PC-3 (cell line): Measurements from ENCODE around the gene PARVA. TPM values are rescaled to one million over a fixed set of nuclear protein-coding genes. Genes with fewer than 3 reads are reported as not detected.

Experiments used
- ATAC-seq: fragments of 200-7000 bp; cut with Tn5 transposase; 2 replicates; pipeline ENCODE4 v1.9.1; 2020; ENCODE audit warnings: mild to moderate bottlenecking, moderate library complexity
- BruUV-seq: library from RNA; stranded (reverse); fragments of 400-500 nt; replicated peaks from 2 replicates; lab custom pipeline; 2021; lab: Mats Ljungman, UMichigan
- CTCF ChIA-PET: fragments of 300-600 bp; sonication (Branson Sonifier 250); formaldehyde crosslinking; loops from one replicate; lab custom pipeline; 2022; ENCODE audit warnings: antibody characterized with exemption; lab: Charles Lee
- POLR2A ChIA-PET: fragments of 300-600 bp; sonication (Branson Sonifier 250); formaldehyde crosslinking; loops from one replicate; lab custom pipeline; 2022; ENCODE audit warnings: antibody characterized with exemption; ENCODE audit not compliant: unreplicated experiment; lab: Charles Lee
- DNase-seq: peaks from one replicate; pipeline ENCODE4 v3.0.0-alpha.2; 2015
- H2AFZ ChIP-seq: fragments of 300-600 bp; sonication (generic); 2 replicates; pipeline ENCODE4 v1.6.0; 2016; ENCODE audit warnings: antibody characterized with exemption, low read length
- H3F3A ChIP-seq: fragments of 300-600 bp; sonication (generic); one replicate; pipeline ENCODE4 v1.6.0; 2017; ENCODE audit warnings: antibody characterized with exemption, low read length, control low read depth, mild to moderate bottlenecking; ENCODE audit not compliant: unreplicated experiment
- H3K27ac ChIP-seq: fragments of 300-600 bp; sonication (generic); 2 replicates; pipeline ENCODE4 v1.5.1; 2016; ENCODE audit warnings: mild to moderate bottlenecking, low read length
- H3K27me3 ChIP-seq: fragments of 300-600 bp; sonication (generic); 2 replicates; pipeline ENCODE4 v1.6.1; 2016; ENCODE audit warnings: low read length, mixed read lengths
- H3K36me3 ChIP-seq: fragments of 300-600 bp; sonication (generic); 2 replicates; pipeline ENCODE4 v1.6.1; 2016; ENCODE audit warnings: low read depth, mixed run types, low read length, mixed read lengths
- H3K4me1 ChIP-seq: fragments of 300-600 bp; sonication (generic); 2 replicates; pipeline ENCODE4 v1.5.1; 2016; ENCODE audit warnings: low read length; ENCODE audit not compliant: insufficient read depth
- H3K4me2 ChIP-seq: fragments of 300-600 bp; sonication (generic); 2 replicates; pipeline ENCODE4 v1.6.0; 2016; ENCODE audit warnings: low read length
- H3K4me3 ChIP-seq: fragments of 300-600 bp; sonication (generic); 2 replicates; pipeline ENCODE4 v1.5.1; 2016; ENCODE audit warnings: mild to moderate bottlenecking, low read length, mixed read lengths
- H3K79me2 ChIP-seq: fragments of 300-600 bp; sonication (generic); 2 replicates; pipeline ENCODE4 v1.6.1; 2017; ENCODE audit warnings: low read length, mixed read lengths
- H3K9ac ChIP-seq: fragments of 300-600 bp; sonication (generic); 2 replicates; pipeline ENCODE4 v1.6.0; 2016; ENCODE audit warnings: mild to moderate bottlenecking, low read length
- H3K9me2 ChIP-seq: fragments of 300-600 bp; sonication (generic); replicated peaks from 2 replicates; pipeline ENCODE4 v1.6.1; 2016; ENCODE audit warnings: mixed run types, low read length, mixed read lengths
- H3K9me3 ChIP-seq: fragments of 300-600 bp; sonication (generic); 2 replicates; pipeline ENCODE4 v1.6.1; 2016; ENCODE audit warnings: low read length, mixed read lengths
- H4K20me1 ChIP-seq: fragments of 300-600 bp; sonication (generic); 2 replicates; pipeline ENCODE4 v1.6.1; 2016; ENCODE audit warnings: low read length, mixed read lengths
- EZH2 ChIP-seq: fragments of 300-600 bp; sonication (generic); IDR thresholded peaks from one replicate; pipeline ENCODE4 v1.6.1; 2017; ENCODE audit warnings: antibody characterized with exemption, mild to moderate bottlenecking, low read length; ENCODE audit not compliant: unreplicated experiment
- EZH2phosphoT487 ChIP-seq: fragments of 300-600 bp; sonication (generic); IDR thresholded peaks from 2 replicates; pipeline ENCODE4 v1.6.1; 2018; ENCODE audit warnings: mild to moderate bottlenecking, antibody characterized with exemption, low read length, borderline replicate concordance
- intact Hi-C: fragments of 100-400 bp; cut with micrococcal nuclease; formaldehyde crosslinking; loops from 2 replicates; pipeline ENCODE4 v1.9.0; 2023
- total RNA-seq: library from RNA; depleted of rRNA; stranded (reverse); fragments of >200 nt; gene quantifications from 2 replicates; pipeline ENCODE4 v1.2.3, GENCODE V29; 2014
- TF ChIP-seq, protein P1 (sequence below): fragments of 300-600 bp; sonication (generic); conservative IDR thresholded peaks from 2 replicates; pipeline ENCODE4 v1.5.1; 2017; ENCODE audit warnings: antibody characterized with exemption, low read depth, mild to moderate bottlenecking, low read length

The PARVA gene
- total RNA-seq, 1 experiment from 2014 or later = 13.5 TPM

DNA sequence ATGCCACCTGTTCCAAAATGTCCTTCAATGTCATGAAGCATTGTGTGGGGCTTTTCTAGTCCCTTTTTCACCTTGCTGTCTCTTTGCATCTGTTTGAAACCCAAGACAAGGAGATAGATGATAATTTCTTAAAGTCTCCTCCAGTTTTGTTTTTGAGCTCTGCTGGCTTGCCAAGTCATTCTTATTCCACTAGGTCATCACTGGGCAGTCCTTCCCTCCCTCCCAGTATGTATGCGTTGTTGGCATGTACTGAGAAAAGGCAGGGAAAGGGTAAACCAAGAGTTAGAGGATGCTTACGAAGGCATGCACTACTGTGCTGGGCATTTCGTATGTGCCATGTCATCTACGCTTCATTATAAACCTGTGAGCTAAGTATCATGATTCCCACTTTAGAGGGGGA, 78.6 kb downstream of the PARVA start:
- ATAC-seq (no peak), DNase-seq (no peak)
- Histone ChIP-seq H2AFZ (no peak overlapping the region), H3K9me2 (no peaks in the 10 kb centered on the region), H3K9ac (no peak overlapping the region), H3F3A (no peaks in the 10 kb centered on the region), H3K4me2 (no peak overlapping the region), H3K27ac (no peak overlapping the region), H3K79me2 (no peaks in the 10 kb centered on the region), H3K27me3 (no peaks in the 10 kb centered on the region), H3K4me1 (peaks cover 9% of the 10 kb centered on the region; the same call in 1 of the 2 replicates), H4K20me1 (no peaks in the 10 kb centered on the region), H3K36me3 (no peaks in the 10 kb centered on the region), H3K4me3 (no peak overlapping the region), H3K9me3 (no peaks in the 10 kb centered on the region)
- no TSS peak for BruUV-seq
- intact Hi-C loops = no loop called here
- TF ChIP-seq EZH2phosphoT487 (no peak), EZH2 (no peak)
- TF ChIP-seq, protein P1, sequence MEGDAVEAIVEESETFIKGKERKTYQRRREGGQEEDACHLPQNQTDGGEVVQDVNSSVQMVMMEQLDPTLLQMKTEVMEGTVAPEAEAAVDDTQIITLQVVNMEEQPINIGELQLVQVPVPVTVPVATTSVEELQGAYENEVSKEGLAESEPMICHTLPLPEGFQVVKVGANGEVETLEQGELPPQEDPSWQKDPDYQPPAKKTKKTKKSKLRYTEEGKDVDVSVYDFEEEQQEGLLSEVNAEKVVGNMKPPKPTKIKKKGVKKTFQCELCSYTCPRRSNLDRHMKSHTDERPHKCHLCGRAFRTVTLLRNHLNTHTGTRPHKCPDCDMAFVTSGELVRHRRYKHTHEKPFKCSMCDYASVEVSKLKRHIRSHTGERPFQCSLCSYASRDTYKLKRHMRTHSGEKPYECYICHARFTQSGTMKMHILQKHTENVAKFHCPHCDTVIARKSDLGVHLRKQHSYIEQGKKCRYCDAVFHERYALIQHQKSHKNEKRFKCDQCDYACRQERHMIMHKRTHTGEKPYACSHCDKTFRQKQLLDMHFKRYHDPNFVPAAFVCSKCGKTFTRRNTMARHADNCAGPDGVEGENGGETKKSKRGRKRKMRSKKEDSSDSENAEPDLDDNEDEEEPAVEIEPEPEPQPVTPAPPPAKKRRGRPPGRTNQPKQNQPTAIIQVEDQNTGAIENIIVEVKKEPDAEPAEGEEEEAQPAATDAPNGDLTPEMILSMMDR = no peak
- POLR2A ChIA-PET = no interaction called here
- CTCF ChIA-PET = no interaction called here

DNA sequence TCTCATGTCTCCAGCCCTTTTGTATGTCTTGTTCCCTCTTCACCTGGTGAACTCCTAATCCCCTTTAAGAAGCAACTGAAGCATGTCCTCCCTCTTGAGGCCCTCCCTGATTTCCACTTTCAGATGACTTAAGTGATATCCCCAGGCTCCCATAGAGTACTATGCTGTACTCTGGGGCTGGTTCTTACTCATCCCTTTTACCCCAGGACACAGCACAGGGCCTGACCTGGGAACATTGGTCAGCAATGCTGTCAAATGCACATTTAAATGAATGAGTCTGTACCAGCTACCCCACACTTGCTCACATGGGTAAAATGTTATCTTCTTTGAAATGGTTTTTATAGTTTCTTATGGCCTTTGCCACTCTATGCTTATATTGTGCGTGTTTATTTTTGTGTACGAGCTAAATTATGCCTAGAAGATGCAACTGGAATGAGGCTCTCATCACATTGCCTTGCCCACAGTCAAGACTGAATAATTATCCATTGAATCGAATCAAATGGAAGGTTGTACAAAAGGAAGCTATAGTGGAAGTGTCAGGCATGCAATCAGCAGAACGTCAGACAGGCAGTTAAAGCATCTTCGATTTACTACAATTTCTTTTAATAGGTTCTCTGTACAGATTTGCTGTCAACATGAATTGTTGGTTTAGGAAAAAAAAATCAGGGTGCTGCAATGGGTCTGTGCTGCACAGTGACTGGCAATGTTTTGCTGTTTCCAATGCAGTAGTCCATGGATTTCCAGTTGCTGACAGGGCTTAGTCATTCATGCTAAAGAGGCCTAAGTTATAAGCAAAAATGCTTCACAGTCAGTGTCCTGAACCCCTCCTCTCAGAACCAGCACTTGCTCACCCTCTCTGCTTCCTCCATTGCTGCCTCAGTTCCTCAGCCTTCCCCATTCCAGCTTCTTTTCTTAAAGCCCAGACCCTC, 79.5 kb downstream of the PARVA start:
- CTCF ChIA-PET = no interaction called here
- Histone ChIP-seq H3K27ac (no peak overlapping the region), H3K9ac (no peak overlapping the region), H3K4me2 (no peak overlapping the region), H3K79me2 (no peaks in the 10 kb centered on the region), H3K4me3 (no peak overlapping the region), H3K9me3 (no peaks in the 10 kb centered on the region), H3F3A (no peaks in the 10 kb centered on the region), H3K36me3 (no peaks in the 10 kb centered on the region), H3K9me2 (no peaks in the 10 kb centered on the region), H3K27me3 (no peaks in the 10 kb centered on the region), H3K4me1 (peaks cover 9% of the 10 kb centered on the region; the same call in 1 of the 2 replicates), H4K20me1 (no peaks in the 10 kb centered on the region), H2AFZ (no peak overlapping the region)
- DNase-seq = no peak
- intact Hi-C loops = no loop called here
- no peak for ATAC-seq
- BruUV-seq = no TSS peak
- POLR2A ChIA-PET = no interaction called here
- TF ChIP-seq EZH2phosphoT487 (no peak), EZH2 (no peak)
- TF ChIP-seq, protein P1 = no peak

DNA sequence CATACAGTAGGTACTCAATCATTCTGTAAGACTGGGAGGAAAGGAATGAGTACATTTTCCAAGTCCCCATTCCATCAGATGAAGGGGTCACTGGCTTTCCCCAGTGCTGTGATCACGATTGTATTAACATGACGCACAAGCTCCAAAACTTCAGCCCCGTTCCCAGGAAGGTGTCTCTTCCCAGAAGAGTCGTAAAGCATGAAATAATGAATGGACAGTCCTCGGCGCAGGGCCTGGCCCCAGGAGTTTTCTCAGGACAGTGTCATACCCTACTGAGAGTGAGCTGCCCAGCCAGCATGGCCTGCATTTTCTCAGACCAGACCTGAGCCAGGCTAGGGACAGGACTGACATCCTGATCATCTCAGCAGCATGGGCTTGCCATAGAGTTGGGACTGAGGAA, 80.7 kb downstream of the PARVA start:
- CTCF ChIA-PET = no interaction called here
- no peak overlapping the region for H3K4me3 ChIP-seq
- H3K27ac ChIP-seq = no peak overlapping the region
- no peak for DNase-seq
- no peaks in the 10 kb centered on the region for H3K27me3 ChIP-seq
- intact Hi-C loops = no loop called here
- no TSS peak for BruUV-seq
- H3K36me3 ChIP-seq = no peaks in the 10 kb centered on the region
- no peaks in the 10 kb centered on the region for H3K9me3 ChIP-seq
- no peaks in the 10 kb centered on the region for H3F3A ChIP-seq
- no peak overlapping the region for H3K4me2 ChIP-seq
- no peak for ATAC-seq
- H3K9me2 ChIP-seq = no peaks in the 10 kb centered on the region
- POLR2A ChIA-PET = no interaction called here
- no peak overlapping the region for H3K9ac ChIP-seq
- TF ChIP-seq EZH2 = no peak
- TF ChIP-seq EZH2phosphoT487 = no peak
- TF ChIP-seq, protein P1 = no peak
- no peaks in the 10 kb centered on the region for H4K20me1 ChIP-seq
- no peak overlapping the region for H2AFZ ChIP-seq
- H3K79me2 ChIP-seq = no peaks in the 10 kb centered on the region
- H3K4me1 ChIP-seq = peaks cover 9% of the 10 kb centered on the region; the same call in 1 of the 2 replicates
